ENCODE measurements around the gene SPOCK1.
A peak's percentile ranks its signal among the peaks of the same experiment; 100 is the strongest.

SPOCK1 gene

DNA sequence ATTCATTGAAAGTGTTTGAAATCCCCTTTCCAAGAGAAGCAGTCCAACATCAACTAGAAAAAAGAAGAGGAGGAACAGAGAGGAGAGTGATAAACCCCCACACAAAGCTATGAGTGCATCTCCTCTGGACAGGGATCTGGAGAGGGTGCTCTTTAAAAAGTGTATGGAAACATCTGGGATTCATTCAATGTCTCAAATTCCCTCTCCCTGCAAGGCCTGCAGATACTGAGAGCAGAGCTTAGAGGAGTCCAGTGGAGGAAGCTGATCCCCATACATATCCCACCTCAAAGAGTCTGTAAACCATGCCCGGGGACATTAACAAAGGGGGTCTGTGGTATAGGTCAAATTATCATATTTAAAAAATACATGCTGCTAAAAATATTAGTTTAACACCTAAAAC is 2.2 kb downstream of the SPOCK1 start:
- FAIRE-seq: no peak
- DNase-seq (ENCODE audit: low spot score): no peak

DNA sequence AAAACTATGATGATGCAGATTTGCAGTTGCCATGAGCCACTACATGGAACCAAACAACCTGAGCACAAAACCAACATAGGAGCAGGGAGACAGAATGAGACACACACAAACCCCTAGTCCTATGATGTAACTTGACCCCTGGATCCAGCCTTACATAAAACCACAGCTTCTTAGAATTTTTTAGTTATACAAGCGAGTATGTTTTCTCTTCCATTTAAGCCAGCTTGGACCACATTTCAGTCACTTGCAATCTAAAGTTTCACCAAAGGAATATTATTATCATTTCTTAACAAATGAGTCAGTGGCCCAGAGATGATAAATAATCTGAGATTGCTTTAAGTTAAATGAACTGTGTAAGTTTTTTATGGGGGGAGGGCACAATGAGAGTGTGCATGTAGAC is 6.8 kb downstream of the SPOCK1 start:
- FAIRE-seq: peak; percentile 26
- peak; percentile 49 for DNase-seq (ENCODE audit: low spot score)

DNA sequence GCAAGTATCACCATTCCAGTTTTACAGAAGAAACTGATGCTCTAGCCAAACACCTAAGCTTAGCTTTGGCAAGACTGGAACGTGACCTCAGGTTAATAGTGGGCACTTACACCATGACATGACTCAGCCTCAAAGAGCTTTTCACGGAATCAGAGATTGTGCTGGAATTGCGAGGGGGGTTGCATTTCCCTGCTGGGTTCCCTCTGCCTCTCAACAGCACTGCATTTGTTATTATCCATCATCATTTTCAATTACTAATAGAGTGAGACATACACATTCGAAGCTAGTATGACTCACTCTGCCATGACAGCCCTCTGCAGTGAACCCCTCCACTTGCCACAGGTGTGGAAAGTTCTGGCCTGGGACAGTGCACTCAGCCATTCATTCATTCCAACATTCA is 8.0 kb downstream of the SPOCK1 start:
- DNase-seq (ENCODE audit: low spot score) (peak; percentile 86), FAIRE-seq (peak; percentile 90)

DNA sequence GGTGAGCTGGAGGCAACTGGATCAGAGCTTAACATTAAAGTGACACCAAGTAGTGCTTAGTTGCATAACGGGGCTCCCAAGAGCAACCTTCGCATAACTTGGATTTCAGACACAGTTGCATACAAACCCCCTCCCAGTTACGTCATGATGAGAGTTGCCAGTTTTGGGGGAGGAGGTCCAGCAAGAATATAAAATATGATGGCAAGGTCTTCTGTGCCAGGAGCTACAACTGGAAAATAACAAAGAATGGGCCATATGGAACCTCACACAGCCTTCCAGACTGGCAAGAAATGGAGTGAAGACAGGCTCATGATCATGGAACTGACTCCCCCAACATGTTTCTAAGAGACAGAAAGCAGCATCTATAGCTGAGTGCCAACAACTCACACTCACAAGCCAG is 8.5 kb downstream of the SPOCK1 start:
- DNase-seq (ENCODE audit: low spot score) (no peak), FAIRE-seq (no peak)

DNA sequence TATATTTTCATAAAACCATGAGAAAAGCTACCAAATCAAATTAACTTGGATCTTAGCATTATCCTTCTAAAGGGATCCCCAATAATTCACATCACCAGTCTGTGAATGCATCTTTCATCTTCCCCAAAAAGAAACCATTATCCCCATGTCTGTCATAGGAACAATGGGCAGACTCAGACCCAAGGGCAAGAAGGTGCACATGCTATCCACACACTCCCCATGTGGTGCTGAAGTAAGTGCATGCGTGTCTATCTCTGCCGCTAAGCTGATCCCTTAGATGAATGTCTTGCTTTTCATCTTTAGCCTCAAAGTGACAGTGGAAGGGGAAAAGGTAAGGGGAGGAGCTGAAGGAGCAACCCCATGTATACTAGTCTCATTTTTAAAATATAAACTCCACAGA is 10.2 kb downstream of the SPOCK1 start:
- FAIRE-seq: no peak
- DNase-seq (ENCODE audit: low spot score): no peak

DNA sequence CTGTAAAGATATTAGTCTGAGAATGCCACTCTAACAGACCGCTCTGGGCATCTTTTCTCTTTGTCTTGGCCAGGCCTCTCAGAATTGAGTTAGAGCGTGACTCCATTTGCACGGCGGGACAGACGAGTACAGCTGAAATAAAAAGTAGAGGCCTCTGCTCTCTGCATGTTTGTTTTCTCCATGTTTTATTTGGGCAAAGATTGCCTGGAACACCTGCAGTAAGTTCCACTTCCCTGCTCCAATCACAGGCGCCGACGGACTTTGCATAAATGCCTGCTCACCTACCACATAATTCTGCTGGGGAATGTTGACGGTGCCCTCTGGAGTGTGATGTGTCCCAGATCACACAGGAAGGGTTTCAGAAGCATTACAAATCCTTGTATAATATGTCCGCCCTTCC is 10.6 kb downstream of the SPOCK1 start:
- DNase-seq (ENCODE audit: low spot score) (no peak), FAIRE-seq (no peak)

DNA sequence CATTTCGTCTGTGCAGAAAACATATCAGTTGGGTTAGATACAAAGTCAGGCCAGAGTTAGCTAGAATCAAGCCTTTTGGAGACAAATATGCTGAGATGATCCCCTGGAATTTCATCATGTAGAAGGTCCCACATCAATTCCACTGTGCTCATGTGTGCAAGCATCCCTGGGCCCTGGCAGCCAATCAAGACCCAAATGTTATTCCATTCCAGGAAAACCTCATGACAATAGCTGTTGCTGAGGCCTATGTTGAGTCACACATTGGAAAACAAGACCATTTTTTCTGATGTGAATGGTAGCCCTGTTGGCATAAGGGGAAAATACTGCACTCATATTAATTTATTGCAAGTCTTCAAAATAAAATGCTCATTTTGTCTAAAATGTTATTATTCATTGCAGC is 11.5 kb downstream of the SPOCK1 start:
- peak; percentile 62 for DNase-seq (ENCODE audit: low spot score)

DNA sequence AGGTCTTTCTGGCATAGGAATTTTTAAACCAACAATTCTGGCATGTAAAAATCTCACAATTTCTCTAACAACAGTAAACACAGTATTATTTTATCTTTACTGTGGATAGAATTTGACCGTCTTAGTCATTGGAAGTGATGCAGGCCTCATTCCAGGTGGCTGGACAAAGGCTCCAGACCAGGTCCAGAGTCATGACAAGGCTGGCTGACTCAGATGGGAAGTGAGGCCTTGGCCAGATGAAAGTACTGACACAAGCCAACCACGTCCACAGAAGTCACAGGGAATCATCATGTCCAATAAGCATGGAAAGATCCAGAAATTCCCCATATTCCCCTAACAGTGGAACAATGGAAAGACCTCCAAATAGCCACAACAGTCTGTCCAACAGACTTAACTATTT is 12.4 kb downstream of the SPOCK1 start:
- FAIRE-seq (peak; percentile 90), DNase-seq (ENCODE audit: low spot score) (peak; percentile 91)

More for the DNA sequence above, 11.5 kb downstream of the SPOCK1 start:
- peak; percentile 44 for FAIRE-seq

DNA sequence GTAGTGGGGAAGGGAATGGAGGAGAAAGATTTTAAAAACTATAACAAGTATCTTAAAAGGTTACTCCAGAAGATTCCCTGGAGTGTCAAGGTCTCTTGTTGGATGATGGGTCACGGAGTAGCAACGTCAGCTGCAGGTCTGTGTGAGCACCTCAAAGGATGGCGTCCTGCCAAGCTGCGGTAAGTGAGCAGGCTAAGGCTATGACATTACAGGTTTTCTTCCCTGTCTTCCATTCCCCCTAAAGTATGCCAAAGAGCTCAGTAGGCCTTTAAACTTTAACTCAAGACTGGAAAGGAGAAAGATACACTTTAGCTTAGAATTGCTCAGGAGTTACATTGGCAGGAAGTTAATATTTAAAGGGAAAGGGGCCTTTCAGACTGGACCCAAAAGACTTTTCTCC is 17.5 kb downstream of the SPOCK1 start:
- DNase-seq (ENCODE audit: low spot score): peak; percentile 81
- FAIRE-seq: peak; percentile 95

DNA sequence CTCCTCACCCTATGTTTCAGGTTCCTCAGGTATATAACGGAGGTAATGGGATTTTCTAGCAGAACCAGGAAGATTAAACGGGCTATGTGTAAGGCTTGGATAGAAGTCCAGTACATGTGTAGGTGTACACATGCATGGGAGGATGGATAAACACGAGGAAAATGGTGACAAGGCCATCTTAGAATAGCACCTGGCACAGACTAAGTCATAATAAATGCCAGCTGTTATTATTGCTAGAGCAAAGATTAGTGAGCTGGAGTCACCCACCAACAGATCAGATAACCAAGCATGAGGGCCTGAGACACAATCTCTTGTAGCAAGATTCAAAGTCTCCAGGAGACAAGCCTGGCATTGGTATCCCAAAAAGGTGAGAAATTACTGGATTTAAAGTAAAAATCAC is 21.1 kb downstream of the SPOCK1 start:
- DNase-seq (ENCODE audit: low spot score) (no peak), FAIRE-seq (no peak)

DNA sequence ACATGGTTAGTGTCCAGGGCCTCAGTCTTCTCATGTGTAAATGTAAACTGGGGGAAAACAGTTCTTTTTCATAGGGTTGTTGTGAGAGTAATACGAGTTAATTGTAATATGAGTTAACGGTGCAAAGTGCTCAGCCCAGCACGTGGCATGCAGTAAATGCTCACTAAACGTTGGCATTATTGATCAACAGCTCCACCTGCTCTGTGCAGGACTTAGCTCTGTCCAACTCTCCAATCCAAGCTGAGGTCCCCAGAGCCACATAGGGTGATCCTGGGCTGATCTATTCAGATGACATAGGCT is 28.3 kb downstream of the SPOCK1 start:
- FAIRE-seq (no peak), DNase-seq (ENCODE audit: low spot score) (no peak)

DNA sequence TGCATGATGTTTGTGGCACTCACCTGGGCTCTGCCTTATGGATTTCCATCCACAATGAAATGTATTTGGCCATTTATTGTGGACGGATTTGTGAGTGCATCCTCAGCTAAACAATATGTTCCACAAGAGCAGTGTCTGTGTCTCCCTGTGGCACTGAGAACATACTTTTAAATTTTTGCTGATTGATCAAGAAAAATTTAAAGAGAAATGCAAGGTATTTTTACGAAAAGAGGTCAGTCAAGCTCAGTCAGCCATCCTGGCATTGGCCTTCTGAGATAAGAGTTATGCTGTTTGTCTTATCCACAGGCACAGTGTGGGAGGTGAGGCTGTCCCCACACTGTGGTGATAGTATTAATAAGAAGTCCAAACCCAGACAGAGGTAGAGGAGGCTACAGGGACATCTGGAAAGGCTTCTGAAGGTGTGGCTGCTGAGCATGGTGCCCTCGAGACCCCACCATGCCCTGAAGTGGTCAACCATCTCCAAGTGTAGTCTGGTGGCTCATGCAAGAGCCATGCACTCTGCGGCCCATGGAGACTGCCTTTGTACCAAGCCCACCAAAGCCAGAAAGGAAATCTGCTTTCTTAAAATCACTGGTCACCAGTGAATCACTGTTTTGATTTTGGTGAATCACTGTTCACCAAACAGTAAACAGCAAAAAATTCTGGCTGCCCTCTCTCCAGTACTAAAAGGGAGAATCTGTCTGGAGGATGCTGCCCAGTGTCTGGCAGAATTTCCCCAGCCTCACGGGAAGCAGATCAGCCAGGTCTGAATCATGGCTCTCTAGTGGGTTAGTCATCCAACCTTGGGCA is 28.8 kb downstream of the SPOCK1 start:
- FAIRE-seq (peak; percentile 96), DNase-seq (ENCODE audit: low spot score) (peak; percentile 97)

DNA sequence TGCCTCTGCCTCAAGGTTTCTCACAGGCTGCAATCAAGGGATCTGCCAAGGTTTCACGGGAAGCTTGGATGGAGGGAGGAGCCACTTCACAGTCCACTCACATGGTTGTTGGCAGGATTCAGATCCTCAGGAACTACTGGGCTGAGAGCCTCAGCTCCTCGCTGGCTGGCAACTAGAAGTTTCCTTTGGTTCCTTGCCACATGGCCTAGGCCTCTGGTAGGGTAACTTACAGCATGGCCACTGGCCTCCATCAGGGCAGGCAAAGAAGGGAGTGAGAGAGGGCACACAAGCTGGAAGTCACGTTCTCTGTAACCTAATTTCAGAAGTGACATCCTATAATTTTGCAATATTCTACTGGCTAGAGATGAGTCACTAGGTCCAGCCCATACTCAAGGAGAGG is 32.2 kb downstream of the SPOCK1 start:
- no peak for DNase-seq (ENCODE audit: low spot score)
- FAIRE-seq: no peak

DNA sequence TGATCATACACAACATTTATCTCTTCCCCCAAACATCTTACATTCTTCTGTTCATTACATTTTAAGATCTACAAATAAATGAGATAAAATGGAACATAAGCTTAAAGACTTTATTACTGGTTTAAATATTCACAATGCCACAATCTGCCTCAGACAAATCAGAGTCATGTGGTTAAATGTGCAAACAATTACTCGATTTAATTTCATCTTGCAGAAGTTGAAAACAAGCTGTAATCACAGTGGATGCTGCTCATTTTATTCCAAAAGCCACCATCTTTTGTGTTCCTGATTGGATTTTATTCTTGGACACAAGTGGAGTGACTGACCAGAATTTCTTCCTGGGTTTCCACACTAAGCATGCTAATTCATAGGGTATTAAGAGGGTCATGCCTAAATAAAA is 33.2 kb downstream of the SPOCK1 start:
- no peak for FAIRE-seq
- no peak for DNase-seq (ENCODE audit: low spot score)

DNA sequence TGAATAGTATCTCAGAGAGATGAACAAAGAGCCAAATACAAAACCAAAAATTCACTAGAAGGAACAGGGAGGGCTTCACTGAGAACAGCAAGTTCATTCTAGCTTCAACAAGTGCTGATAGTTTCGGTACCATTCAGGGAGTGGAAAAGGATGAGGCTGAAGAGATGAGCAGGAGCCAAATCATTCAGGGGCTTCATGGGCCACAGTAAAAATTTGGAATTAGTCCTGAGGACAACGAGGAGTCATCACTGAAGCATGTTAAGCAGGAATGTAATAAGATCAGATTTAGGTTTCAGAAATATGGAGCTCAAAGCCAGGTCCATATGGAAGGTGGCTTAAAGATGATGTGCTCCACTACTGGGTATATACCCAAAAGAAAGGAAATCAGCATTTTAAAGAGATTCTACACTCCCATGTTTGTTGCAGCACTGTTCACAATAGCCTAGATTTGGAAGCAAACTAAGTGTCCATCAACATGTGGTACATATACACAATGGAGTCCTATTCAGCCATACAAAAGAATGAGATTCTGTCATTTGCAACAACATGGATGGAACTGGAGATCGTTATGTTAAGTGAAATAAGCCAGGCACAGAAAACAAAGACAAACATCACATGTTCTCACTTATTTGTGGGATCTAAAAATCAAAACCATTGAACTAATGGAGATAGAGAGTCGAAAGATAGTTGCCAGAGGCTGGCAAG is 36.2 kb downstream of the SPOCK1 start:
- DNase-seq (ENCODE audit: low spot score) (no peak), FAIRE-seq (no peak)

DNA sequence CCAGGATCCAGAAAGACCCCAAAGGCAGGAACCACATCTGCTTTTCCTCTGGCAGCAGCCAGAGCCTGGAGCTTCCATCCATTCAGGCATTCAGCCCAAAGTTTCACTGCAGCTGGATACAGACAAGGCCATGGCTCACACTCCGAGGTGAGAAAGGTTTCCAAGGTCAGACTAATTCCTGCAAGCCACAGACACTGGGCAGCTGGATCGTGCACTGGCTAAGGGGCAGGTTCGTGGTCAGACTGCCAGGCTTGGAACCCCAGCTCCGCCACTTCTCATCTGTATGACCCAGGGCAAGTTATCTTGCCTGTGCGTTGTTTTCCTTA is 36.9 kb downstream of the SPOCK1 start:
- no peak for DNase-seq (ENCODE audit: low spot score)
- no peak for FAIRE-seq

DNA sequence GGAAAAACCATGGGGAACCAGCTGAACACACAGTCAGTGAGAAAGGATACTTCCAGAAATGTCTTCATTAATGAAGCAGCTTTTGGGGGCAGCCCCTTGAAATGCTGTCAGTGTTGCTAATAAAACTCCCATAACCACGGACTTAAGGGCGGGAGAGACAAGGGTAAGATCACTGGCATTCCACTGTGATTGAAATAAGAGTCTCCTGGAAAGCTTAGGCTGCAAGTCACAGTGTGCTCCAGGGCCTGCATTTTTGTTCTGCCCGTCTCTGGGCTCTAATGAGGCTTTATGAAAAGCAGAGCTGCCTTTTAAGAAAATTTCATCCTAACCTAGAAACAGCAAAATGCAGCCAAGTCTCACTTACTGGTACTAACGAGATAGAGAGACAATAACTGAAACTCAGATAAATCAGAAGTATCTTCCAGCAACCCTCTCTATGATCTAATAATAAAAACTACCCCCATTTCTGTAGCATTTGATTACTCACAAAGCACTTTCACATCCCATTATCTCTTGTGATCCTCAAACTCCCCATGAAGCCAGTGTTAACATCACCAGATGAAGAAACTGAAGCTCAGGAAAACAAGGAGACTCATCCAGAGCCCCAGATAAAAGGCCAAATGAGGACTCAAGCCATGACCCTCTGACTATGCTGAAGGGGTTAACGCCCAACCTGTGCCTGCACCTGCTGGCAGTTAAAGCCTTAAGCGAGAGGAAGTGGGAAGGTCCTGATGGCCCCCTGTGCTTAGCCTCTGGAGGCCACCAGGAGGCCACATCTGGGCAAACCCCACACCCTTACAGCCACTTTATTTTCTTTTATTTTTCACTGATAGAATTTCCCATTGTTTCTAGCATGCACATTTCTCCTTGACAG is 37.5 kb downstream of the SPOCK1 start:
- FAIRE-seq: no peak

DNA sequence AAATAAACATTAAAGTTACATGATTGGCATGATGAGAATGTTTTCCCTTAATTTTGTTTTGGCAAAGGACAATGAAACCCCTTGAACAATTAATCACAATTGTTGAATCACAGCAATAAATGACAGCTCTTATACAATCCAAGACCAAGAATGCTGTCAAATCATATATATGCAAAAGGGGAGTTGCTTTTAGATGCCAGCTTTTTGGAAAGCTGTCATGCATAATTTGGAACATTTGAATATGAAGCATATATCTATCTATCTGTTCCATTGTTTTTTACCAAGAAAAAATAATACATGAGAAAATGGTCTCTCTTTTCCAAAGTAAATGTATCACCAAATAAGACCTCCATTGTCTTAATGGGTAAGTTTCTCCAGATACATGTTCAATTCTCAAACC is 44.5 kb downstream of the SPOCK1 start:
- DNase-seq (ENCODE audit: low spot score) (no peak), FAIRE-seq (no peak)

More for the DNA sequence above, 37.5 kb downstream of the SPOCK1 start:
- DNase-seq (ENCODE audit: low spot score): no peak

DNA sequence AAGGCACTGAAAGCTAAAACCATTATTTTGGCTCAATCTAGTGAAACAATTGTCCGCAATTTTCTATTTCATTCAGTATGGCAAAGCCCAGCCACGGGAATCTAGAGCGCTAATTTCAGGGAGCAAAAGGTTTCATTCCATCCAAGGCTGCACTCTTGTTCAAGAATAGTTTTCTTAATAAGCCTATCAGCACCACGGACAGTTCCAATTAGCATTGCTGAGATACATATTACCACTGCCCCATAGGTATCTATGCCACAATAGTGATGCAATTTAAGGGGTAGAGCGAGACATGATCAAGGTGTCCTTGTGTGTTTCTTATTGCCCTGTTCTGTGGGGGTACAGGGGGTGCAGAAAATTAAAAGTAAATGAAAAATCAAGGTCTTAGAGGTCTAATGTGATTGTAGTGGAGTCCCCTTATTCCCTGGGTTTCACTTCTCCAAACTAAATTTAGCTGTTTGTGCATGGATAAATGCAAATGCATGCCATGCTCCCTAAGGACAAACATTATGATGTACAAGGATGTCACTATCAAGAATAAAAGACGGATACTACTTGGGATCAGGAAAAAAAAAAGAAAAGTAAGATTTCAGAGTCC is 45.5 kb downstream of the SPOCK1 start:
- DNase-seq (ENCODE audit: low spot score): peak; percentile 16
- FAIRE-seq: no peak

DNA sequence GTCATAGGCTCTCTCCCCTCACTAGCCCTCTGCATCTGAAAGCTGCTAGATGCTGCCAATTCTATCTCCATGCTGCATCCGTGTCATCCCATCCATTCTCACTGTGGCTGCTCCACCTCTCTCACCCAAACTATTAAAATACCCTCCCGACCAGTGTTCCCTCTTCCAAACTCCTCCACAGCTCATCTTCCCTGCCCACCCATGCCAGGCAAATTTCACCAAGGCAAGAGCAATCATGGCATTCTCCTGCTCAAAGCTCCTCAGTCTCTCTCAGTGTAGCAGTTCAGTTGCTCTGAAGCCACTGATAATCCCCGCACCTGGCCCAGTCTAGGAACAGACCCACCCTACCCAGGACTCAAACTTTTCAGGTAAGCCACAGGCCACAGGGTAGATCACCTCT is 48.4 kb downstream of the SPOCK1 start:
- FAIRE-seq (no peak), DNase-seq (ENCODE audit: low spot score) (no peak)

DNA sequence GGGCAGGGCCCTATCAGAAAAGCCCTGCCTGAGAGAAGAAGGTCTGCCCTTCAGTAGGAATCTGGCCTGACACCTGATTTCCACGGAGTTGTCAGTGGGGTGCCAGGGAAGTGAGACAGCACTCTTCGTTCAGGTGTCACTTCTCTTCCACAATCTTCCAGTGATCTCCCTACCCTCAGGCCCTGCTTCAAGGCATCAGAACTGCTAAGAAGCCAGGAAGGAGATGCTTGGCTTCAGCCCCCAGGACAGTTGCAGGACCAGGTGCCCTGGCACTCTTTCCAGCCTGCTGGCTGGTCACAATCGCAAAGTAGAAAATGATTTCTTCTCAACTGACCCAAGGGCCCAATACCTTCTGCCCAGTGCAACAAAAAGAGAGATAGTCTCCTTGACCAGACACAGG is 50.3 kb downstream of the SPOCK1 start:
- DNase-seq (ENCODE audit: low spot score) (no peak), FAIRE-seq (no peak)

DNA sequence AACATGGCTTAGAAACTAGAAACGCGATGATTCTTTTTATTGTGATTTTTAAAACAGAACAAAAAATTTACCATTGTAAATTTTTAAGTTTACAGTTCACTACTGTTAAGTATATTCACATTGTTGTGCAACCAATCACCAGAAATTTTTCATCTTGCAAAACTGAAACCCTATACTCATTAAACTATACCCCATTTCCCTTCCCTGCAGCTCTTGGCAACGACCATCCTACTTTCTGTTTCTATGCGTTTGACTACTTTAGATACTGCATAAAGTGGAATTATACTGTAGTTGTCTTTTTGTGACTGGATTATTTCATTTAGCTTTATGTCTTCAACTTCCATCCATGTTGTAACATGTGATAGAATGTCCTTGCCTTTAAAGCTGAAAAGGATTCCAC is 52.5 kb downstream of the SPOCK1 start:
- no peak for FAIRE-seq
- DNase-seq (ENCODE audit: low spot score): no peak
